HG02870 (cell line): ENCODE results near the gene ASB13.
A peak's percentile ranks its signal among the peaks of the same experiment; 100 is the strongest.
"Not testable (repeated sequence)": the region's sequence is repeated elsewhere in the genome, so short reads cannot be mapped to it uniquely, and the experiment has no call there.

Experiments
- ATAC-seq: cut with Tn5 transposase; IDR thresholded peaks from one replicate; pipeline ENCODE4 v1.9.1; 2021; ENCODE audit warnings: mild to moderate bottlenecking, moderate library complexity; ENCODE audit not compliant: unreplicated experiment

The ASB13 gene

DNA sequence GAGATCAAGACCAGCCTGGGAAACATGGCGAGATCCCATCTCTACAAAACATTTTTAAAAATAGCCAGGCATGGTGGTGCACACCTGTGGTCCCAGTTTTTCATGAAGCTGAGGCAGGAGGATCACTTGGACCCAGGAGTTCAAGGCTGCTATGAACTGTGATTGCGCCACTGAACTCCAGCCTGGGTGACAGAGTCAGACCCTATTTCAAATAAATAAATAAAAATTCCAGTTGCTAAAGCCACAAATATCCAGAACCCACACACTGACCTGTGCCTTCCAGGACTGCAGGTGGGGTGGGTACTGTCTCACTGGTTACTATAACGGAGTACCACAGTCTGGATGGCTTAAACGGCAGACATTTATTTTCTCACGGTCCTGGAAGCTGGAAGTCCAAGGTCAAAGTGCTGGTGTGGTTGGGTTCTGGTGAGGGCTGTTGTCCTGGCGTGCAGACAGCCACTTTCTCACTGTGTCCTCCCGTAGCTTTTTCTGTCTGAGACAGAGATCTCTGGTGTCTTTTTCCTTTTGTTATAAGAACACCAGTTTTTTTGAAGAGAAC, 38.8 kb downstream of the ASB13 start:
- no peak for ATAC-seq

DNA sequence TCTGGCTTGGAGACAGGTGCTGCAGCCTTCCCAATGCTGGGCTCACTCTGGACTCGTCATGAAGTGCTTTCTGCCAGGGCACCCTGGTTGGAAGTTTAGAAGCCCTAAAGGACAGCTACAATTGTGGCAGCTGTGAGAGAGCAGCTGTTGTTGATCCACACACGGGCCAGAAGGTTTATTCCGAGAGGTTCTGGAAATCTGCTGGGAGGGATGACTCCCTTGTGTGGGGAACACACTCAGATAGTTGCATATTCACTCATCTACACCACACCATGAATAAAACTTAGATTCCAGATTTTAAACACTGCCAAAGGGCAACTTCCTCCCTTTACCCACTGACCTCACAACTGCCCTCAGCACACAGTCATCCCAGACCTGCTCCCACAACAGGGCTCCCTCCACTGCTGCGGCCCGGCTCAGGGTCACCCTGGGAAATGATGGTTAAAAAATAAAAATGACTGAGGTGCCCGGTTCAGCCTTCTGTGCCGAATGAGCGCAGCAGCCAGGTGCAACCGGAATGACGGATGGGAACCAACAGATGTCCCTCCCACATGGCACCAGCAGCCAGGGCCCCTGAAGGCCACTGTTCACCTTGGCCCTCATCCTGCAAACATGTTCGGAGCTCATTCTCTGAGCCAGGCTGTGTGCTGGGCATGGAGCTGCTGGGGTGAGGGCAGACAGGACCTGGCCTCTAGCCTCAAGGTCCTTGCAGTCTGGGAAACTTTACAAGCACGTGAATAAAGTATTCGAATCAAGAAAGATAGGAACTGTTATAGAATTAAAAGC, 40.2 kb downstream of the ASB13 start:
- no peak for ATAC-seq

DNA sequence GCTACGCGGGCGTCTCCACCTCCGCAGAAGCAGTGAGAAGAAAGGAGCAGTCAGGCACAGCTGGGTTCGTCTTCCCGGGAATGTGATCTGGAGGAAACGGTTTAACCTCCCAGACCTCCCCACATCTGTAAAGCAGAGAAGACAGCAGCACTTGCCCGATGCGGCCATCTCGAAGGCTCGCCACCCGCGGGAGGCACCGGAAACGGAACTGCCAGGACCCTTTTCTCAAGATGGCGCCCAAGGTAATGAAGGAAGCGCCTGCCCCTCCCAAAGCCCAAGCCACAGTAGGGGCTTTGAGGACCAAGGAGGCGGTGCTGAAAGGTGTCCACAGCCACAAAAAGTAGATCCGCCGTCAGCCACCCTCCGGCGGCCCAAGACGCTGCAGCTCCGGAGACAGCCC, 41.7 kb downstream of the ASB13 start:
- ATAC-seq: no peak

DNA sequence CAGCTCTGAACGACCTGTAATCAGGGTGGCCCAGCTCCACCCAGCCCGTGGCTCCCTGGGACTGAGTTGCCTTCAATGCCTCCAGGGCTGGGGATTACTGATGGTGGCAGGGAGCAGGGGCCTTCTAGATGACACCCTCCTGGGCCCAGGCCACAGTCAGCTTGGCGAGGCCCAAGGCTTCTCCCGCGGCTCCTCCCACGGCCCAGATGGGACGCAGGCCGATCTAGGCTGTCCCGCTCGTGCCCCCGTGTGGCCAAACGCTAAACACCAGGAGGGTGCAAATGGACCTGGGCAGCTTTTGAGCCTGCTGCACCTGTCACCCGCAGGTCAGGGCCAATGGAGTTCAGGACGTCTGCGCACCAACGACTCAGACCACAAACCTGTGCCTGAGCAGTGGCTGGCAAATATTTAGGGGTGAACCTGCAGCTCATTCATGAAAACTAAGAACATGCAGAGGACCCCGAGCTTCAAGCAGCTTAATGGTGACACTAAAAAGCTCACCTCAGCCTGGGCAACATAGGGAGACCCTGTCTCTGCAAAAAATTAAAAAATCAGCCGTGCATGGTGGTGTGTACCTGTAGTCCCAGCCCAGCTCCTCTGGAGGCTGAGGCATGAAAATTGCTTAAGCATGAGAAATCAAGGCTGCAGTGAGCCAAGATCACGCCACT, 43.2 kb downstream of the ASB13 start:
- peak; percentile 83 for ATAC-seq

DNA sequence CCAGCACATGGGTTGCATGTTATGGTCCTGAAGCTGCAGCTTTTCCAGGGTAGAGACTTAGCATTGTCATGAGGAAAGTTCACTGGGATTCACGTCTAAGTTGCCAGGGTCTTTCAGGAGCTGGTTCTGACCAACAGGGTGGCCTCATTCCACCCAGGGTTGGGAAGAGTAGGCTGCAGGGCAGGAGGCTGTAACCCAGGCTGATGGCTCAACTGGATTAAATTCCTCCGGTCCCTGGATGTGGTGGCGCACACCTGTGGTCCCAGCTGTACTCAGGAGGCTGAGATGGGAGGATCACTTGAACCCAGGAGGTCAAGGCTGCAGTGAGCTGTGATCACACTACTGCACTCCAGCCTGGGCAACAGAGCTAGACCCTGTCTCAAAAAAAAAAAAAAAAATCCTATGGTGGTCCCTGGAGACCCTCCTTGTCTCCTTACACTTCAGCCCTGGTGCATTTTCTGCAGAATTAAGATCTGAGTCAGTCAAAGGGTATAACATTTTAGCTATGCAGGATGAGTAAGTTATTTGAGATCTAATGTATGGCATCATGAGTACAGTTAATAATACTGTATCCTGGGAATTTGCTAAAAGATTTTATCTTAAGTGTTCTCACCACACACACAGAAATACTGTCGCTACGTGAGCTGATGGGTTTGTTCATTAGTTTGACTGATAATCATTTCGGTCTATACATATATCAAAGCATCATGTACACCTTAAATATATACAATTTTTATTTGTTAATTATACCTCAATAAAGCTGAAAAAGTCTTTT, 44.0 kb downstream of the ASB13 start:
- ATAC-seq: no peak

DNA sequence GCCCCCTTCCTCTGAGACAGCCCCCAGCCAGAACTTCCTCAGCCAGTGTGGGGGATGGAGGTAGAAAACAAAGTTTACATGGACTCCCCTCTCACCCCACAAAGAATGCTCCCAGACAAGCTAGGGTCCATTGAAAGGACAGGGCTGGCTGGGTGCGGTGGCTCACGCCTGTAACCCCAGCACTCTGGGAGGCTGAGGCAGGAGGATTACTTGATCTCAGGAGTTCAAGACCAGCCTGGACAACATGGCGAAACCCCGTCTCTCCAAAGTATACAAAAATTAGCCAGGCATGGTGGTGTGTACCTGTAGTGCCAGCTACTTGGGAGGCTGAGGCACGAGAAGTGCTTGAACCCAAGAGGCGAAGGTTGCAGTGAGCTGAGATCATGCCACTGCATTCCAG, 45.0 kb downstream of the ASB13 start:
- not testable (repeated sequence) for ATAC-seq

DNA sequence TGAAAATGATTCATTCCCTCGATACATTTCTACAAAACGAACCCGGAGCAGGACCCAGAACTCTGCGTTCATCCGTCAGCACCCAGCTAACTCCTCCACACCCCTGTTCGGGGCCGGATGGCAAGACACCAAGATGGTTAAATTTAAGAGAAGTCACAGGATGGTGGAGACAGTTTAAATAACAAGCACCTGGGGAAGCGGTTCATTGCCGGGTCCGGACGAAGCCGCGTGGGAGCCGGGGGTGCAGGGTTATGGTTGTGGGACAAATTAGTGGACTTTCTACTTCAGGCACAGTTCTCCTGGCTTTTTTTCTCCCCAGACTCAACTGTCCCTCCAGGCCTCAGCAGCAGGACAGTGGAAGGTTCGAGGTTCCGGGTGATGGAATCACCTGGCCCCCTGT, 45.4 kb downstream of the ASB13 start:
- no peak for ATAC-seq

DNA sequence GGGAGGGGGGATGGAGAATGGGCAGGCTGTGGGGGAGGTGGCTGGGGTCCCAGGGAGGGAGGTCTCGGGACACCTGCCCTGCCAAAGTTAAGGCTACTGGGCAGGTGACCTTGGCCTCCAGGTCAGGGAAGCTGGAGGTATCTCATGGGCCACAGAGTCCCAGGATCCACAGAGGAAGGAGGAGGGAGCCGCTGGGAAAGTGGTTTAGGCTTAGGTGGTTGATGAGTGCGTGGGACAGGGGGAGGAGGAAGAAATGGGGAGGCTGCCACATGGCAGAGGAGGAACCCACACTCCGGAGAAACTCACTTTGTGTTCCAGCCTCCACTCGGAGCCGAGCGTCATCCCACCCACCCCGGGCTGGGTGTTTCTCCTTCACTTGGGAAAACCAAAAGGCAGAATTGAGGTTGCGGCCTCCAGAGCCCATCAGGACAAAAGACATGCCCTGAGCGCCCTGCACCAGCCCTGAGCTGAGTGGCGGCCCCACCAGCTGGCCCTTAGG, 46.1 kb downstream of the ASB13 start:
- no peak for ATAC-seq

DNA sequence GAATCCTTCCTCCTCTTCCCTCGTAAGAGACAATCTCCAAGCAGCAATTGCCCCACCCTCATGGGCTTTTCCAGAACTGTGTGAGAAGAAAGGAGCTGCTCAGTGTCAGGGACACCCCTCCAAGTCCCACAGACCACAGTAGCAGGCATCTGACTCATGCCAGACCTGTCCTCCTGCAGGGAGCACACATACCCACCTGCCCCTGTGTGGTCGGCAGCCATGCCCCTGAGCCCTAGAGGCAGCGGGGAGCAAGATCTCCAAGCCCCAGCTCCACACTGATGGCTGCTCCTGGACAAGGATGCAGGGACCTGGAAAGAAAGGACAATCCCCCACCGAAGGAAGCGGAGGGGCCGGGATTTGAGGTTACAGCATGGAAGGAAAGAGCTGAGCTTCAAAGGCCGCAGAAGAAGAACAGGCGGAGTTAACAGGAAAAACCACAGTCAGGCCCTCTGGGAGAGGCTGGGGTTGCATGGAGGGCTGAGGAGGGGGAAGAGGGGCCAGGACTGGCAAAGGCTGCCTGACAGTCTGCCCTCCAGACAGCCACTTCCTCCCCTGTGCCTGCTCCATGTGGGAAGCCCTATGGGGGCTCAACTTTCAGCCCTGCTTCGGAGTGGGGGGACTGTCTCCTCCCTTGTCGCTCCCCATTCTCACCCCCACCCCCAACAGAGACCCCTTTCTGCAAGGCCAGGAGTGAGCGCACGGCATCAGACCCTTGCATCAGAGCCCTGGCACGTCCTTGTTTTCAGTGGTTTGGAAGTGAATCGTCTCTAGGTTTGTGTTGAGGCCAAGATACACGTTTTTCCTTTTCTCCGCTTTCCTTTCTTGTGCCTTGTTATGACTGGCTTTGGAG, 46.8 kb downstream of the ASB13 start:
- no peak for ATAC-seq

DNA sequence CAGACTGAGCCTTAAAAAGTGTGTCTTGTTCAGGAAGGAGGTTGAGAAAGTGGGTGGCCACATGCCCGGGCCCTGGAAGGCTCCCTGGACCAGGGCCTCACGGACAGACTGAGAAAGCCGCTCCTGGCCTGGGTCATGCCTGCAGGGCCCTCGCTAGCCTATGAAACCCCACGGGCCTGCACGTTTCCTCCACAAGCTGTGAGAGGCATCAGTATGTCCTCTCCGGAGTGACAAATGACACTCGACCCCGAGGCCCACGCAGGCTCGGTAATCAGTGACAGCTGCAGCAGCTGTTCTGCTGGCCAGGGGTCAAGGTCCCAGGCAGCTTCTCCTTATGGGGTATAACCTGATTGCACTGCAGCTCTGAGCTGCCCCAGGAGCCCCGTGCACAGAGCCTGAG, 47.6 kb downstream of the ASB13 start:
- ATAC-seq: no peak

DNA sequence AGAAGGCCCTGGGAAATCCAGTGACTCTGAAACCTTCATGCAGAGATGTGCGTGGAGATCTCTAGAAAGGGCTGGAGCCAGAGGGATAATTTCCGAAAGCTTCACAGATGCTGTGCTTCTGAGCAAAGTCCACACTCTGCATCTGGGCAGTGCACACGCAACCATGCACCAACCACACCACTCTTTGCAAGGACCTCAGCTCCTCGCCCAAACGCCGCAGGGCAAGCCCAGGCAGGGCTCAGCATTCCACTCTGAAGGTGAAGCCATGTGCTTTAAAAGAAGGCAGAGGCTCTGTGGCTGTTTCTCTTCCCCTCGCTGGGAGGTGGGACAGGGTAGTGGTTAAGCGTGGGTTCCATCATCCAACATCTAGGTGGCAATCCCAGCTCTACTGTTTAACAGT, 48.4 kb downstream of the ASB13 start:
- no peak for ATAC-seq

DNA sequence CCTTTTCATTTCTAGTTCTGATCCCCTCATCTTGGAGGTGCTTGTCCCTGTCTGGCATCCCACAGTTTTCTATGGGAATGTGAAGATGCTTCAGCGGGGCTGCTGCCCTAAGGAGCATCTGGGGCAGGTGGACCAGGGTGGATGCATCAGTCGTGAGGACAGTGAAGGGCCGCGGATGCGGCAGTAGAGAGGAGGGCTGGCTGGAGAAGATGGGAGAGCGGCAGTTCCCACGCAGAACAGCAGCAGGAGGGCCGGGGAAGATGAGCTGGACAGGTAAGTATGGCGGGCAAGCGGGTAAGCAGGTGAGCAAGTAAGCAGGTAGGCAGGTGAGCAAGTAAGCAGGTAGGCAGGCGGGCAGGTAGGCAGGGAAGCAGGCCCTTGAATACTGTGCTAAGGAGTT, 48.9 kb downstream of the ASB13 start:
- no peak for ATAC-seq

DNA sequence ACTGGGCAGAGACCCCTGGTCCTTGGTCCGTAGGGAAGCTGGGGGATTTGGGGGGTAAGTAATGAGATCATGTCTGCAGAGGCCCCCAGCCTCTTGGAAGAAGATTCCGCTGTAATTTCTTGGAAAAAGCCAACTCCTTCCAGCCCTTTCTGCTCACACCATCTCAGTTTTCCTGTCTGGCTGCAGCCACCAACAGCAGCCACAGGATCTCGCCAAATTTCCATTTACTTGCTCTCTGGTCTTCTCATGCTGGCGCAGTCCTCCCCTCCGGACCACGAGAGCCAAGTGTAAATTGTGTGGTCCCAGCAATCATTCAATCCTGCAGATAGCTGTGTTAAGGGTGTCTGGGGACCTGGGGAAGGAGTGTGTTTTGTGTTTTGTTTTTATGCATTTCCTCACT, 49.6 kb downstream of the ASB13 start:
- no peak for ATAC-seq

DNA sequence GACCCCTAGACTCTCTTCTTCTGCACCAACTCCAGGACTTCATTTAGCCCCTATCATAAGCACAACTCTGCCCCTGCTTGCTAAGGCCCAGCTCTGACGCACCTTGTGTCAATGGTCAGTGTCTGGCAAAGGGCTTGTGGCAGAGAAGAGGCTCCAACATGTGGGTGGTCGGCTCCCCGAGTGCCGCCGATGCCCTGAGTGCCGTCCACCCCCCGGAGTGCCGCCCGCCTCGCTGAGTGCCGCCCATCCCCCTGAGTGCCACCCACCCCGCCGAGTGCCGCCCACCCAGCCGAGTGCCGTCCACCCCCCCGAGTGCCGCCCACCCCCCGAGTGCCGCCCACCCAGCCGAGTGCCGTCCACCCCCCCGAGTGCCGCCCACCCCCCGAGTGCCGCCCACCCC, 50.3 kb downstream of the ASB13 start:
- ATAC-seq: no peak

DNA sequence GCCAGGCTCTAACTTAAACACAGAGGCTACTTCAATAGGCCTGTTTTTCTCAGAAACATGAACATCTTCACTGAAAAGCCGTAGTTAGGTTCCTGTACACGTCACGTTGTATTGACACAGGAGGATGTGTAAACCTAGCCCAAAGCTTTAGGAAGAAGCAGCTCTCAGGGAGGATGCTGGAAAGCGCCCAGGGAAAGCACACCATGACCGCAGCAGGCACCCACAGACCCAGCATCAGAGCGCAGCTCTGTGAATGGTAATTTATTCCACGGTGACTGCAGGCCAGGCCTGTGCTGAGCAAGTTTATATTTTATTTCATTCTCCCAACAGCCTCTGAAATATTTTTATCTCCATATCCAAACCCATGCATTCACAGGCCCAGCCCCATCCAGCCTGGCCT, 51.1 kb downstream of the ASB13 start:
- no peak for ATAC-seq

DNA sequence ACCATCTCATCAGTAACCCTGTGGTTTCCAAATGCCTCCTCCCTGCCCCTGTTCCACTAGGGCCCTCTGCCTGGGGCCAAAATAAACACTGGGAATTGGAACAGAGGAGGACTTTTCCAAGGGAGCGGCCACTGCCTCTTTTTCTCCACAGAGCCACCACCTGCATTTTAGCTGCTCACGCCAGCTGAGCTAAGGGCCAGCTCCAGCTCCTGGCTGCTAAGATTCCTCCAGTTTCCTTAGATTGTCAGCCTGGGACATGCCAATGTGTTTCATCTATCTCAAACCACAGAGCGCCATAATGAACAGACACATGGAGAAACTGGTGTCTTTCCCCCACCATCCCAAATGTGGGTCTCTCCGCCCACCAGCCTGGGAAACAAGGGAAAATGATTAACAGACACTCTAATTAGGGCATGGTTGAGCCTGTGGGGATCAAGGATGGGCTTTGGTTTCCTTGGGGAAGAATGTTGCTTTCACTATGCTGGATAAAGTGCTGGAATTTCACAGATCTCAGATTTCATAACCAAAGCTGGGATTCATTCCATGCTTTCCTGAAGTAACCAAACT, 52.2 kb downstream of the ASB13 start:
- ATAC-seq: no peak

DNA sequence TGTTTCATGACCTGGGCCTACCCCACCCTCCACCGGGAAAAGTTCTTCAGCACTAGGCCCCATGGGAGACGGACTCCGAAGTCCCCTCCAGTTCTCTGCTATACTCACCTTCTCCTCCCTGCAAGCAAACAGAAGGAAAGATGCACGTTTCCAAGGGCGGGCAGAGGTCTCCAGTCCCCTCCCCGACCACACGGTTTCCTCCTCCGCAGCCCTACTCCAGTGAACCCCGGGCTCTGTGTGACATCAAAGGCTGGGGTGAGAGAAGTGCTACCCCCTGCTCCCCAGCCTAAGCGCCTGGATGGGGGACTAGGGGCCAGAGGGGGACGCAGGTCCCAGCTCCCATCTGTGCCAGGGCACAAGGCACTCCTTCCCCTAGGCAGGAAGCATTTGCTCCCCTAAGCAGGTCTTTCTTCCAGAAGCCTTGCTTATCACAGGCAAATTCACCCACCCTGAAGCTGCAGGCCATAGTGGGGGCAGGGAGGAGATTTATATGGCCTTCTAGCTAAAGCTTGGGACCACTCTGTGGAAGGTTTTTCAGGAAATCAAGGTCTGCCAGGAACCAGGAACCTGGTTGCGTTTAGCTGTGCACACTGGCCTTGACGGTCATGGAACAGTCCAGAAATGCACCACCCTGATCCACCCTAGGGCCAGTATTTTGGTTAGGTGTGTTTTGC, 52.8 kb downstream of the ASB13 start:
- no peak for ATAC-seq

DNA sequence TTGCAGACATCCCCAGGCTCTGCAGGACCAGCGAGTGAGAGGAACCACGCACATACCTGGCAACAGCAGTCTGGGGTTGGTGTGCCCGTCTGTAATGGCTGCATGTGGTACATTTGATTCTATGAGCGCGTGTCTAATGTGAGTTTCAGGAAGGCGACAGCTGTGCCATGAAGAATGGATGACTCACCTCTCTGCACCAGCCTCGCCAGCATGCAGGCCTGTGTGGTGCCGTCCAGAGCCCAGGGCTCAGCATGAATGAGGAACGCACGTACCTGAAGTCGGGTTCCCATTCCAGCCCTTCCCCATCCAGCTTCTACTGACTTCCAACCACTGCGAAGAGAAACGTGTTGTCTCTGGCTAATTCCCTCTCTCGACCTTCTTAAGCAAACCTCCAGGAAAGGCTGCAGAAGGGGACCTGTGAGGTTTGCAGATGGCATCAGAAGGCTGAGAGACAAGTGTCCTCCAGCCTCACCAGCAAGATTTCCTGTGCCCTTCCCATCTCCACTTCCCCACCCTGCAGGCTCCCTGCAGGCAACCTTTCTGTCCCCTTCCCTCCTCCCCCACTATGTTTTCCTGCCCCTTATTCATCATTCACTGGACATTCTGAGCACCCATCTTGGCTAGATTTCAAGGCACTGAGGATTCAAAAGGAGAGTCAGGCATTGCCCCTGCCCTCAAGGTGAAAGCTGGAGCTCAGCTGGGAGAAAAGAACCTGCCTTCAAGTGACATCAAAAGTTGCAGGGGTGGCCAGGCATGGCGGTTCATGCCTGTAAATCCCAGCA, 54.3 kb downstream of the ASB13 start:
- ATAC-seq: no peak
